Liver (tissue), 3 donors: ENCODE data around the gene ASB11.
A peak's percentile ranks its signal among the peaks of the same experiment; 100 is the strongest.

Experiments
- ATF3 ChIP-seq: IDR thresholded peaks from 2 replicates; pipeline ENCODE4 v1.6.1; 2016; ENCODE audit warnings: antibody characterized with exemption
- CTCF ChIP-seq: fragments of 150-350 bp; IDR thresholded peaks from 2 replicates; pipeline ENCODE4 v1.5.1; 2017; ENCODE audit warnings: improper control_type of control experiment, low read depth, low read length; ENCODE audit not compliant: missing input control
- EGR1 ChIP-seq, 2 donors: IDR thresholded peaks; 2 replicates each; pipeline ENCODE4 v1.6.1; 2016 to 2018; ENCODE audit warnings: antibody characterized with exemption in 2 of 2, low read depth in 2 of 2
- GABPA ChIP-seq, 2 donors: IDR thresholded peaks in 1 of 2; conservative IDR thresholded peaks in 1 of 2; 2 replicates each; pipeline ENCODE4 v1.6.1; 2016; ENCODE audit warnings: antibody characterized with exemption in 2 of 2, mild to moderate bottlenecking in 1 of 2, moderate library complexity in 1 of 2
- HNF4A ChIP-seq, 2 donors: conservative IDR thresholded peaks; 2 replicates each; pipeline ENCODE4 v1.6.1; 2016; ENCODE audit warnings: antibody characterized with exemption in 2 of 2, mild to moderate bottlenecking in 2 of 2
- JUND ChIP-seq, 2 donors: IDR thresholded peaks; 2 replicates each; pipeline ENCODE4 v1.6.1; 2016; ENCODE audit warnings: antibody characterized with exemption in 2 of 2
- RAD21 ChIP-seq, 2 donors: IDR thresholded peaks; 2 replicates each; pipeline ENCODE4 v1.6.1; 2016; ENCODE audit warnings: antibody characterized with exemption in 2 of 2, mild to moderate bottlenecking in 2 of 2
- REST ChIP-seq: IDR thresholded peaks from 2 replicates; pipeline ENCODE4 v1.6.1; 2016; ENCODE audit warnings: antibody characterized with exemption, mild to moderate bottlenecking
- SP1 ChIP-seq: IDR thresholded peaks from 2 replicates; pipeline ENCODE4 v1.6.1; 2018; ENCODE audit warnings: antibody characterized with exemption, mild to moderate bottlenecking
- TAF1 ChIP-seq: conservative IDR thresholded peaks from 2 replicates; pipeline ENCODE4 v1.6.1; 2016; ENCODE audit warnings: antibody characterized with exemption, mild to moderate bottlenecking
- ZBTB33 ChIP-seq: IDR thresholded peaks from 2 replicates; pipeline ENCODE4 v1.6.1; 2016; ENCODE audit warnings: antibody characterized with exemption
- donor health status: healthy.
- donor health status: healthy.

- TF ChIP-seq CTCF, result no peak
- peak; percentile 87 for TF ChIP-seq SP1
- TF ChIP-seq ATF3, result peak; percentile 84
- peak; percentile 28 to 31 for TF ChIP-seq RAD21 (IDR thresholded peaks at IDR 0.05)
- peak; percentile 59 for TF ChIP-seq REST
- TF ChIP-seq GABPA (IDR thresholded peaks at IDR 0.05 in 1 of 2, conservative IDR thresholded peaks at IDR 0.05 in 1 of 2), result peak in 1 of 2 donors; percentile 38
- peak; percentile 79 to 81 for TF ChIP-seq HNF4A (conservative IDR thresholded peaks at IDR 0.05)
- TF ChIP-seq JUND (IDR thresholded peaks at IDR 0.05), result peak; percentile 92 to 96
- TF ChIP-seq EGR1 (IDR thresholded peaks at IDR 0.05; ENCODE audit: low read depth in 2 of 2), result no peak
- peak; percentile 57 for TF ChIP-seq ZBTB33
- TF ChIP-seq TAF1, result peak; percentile 21
These were observed 45.6 kb downstream of the ASB11 start, which contains the start of gene ASB9 for GRCh38 chrX:15269618-15270521.
